ENCODE data around the gene ZC3H12D. TPM values are rescaled to one million over a fixed set of nuclear protein-coding genes. Genes with fewer than 3 reads are reported as not detected.
"Not testable (repeated sequence)": the region's sequence is repeated elsewhere in the genome, so short reads cannot be mapped to it uniquely, and the experiment has no call there.

Gene ZC3H12D
- total and polyA plus RNA-seq, 2 of the 8 experiments (the other 6 are each of a cell fraction or from before 2014, with no cell fraction given), result 0.05 to 0.07 TPM

DNA sequence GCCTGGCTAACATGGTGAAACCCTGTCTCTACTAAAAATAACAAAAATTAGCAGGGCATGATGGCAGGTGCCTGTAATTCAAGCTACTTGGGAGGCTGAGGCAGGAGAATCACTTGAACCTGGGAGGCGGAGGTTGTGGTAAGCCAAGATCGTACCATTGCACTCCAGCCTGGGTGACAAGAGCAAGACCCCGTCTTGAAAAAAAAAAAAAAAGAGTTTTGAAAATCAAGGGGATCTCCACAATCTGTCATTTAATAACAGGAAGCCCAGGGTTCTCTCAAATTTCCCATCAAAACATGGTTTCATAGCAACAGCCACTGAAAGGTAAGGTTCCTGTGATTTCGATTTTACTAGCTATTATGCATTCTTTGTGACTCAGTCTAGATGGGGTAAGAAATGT lies 10.0 kb upstream of the ZC3H12D start:
- H2AK5ac ChIP-seq (ENCODE audit: low read depth, low read length); FAIRE-seq; DNase-seq (ENCODE audit: low read depth in 1 of 2, low spot score in 2 of 2); H3K27ac ChIP-seq (ENCODE audit: low read depth, low read length); H3K18ac ChIP-seq (ENCODE audit: extremely low read depth, low read length); H3K79me1 ChIP-seq (ENCODE audit: low read depth, low read length); H2BK120ac ChIP-seq (replicated peaks; ENCODE audit: low read depth, low read length); H3K9ac ChIP-seq (replicated peaks in 1 of 4; ENCODE audit: extremely low read depth in 1 of 4, low read depth in 3 of 4, low read length in 3 of 4); H3K56ac ChIP-seq (replicated peaks; ENCODE audit: insufficient read length, low read depth, low read length); H3K36me3 ChIP-seq (ENCODE audit: control insufficient read depth in 2 of 4, insufficient read depth in 4 of 4, low read length in 3 of 4); H2AFZ ChIP-seq (ENCODE audit: low read length); H3K4me3 ChIP-seq (ENCODE audit: extremely low read depth in 1 of 4, insufficient read depth in 2 of 4, low read depth in 3 of 4, low read length in 4 of 4); H3K4ac ChIP-seq (replicated peaks; ENCODE audit: insufficient read length, low read depth, low read length); H2BK20ac ChIP-seq (ENCODE audit: low read length); H3K79me2 ChIP-seq (ENCODE audit: control insufficient read depth in 1 of 2, insufficient read depth in 2 of 2, low read length in 2 of 2); POLR2A ChIA-PET (ENCODE audit: partially characterized antibody); H2BK12ac ChIP-seq (ENCODE audit: low read depth, low read length); H3K23ac ChIP-seq (ENCODE audit: insufficient read length); H2BK15ac ChIP-seq (ENCODE audit: low read length); H3K23me2 ChIP-seq (ENCODE audit: low read depth, low read length); H3K27me3 ChIP-seq (replicated peaks in 1 of 4; ENCODE audit: control insufficient read depth in 3 of 4, extremely low read depth in 1 of 4, insufficient read depth in 3 of 4, low read length in 3 of 4); H3K4me2 ChIP-seq (ENCODE audit: insufficient read depth in 1 of 2, low read depth in 2 of 2, low read length in 2 of 2); H3K14ac ChIP-seq (ENCODE audit: insufficient read length); H4K5ac ChIP-seq (ENCODE audit: insufficient read length, low read depth, low read length); H3K9me3 ChIP-seq (ENCODE audit: insufficient read depth in 2 of 2, low read depth in 1 of 2, low read length in 1 of 2); H4K91ac ChIP-seq (replicated peaks; ENCODE audit: insufficient read length, low read length); H4K8ac ChIP-seq (ENCODE audit: extremely low read depth, insufficient read depth, low read length); H3K4me1 ChIP-seq (replicated peaks in 1 of 4; ENCODE audit: control insufficient read depth in 3 of 4, insufficient read depth in 4 of 4, low read length in 3 of 4); H4K20me1 ChIP-seq (replicated peaks in 1 of 2; ENCODE audit: control insufficient read depth in 1 of 2, insufficient read depth in 2 of 2, low read length in 2 of 2); H2BK5ac ChIP-seq (ENCODE audit: low read depth, low read length): not testable (repeated sequence)
- WGBS, 2 experiments (ENCODE audit: extremely low coverage in 1 of 2, insufficient coverage in 1 of 2, insufficient read length in 1 of 2, insufficient replicate concordance in 2 of 2, low coverage in 1 of 2, low lambda C conversion rate in 2 of 2, missing lambda C conversion rate in 1 of 2), result 94% methylated on average over 4 of the region's 4 CpGs; no CpG with 5 or more reads in 1 of the 2 experiments
- CTCF ChIA-PET (ENCODE audit: partially characterized antibody), result interaction anchor here (0.6 to 0.9 kb wide), 3 partner anchors 11 to 452 kb away, joined by 3 to 11 read pairs (median 5); no protein-coding TSS in a partner anchor
